Keratinocyte (primary cell): ENCODE measurements around the gene FSTL1. TPM values are rescaled to one million over a fixed set of nuclear protein-coding genes. Genes with fewer than 3 reads are reported as not detected.

Experiments
- DNase-seq: peaks from one replicate; pipeline ENCODE4 v3.0.0-alpha.2; 2011; ENCODE audit warnings: low read depth, missing footprints, low spot score
- FAIRE-seq: peaks from 2 replicates; lab custom pipeline; 2011; peaks lifted over from hg19 to GRCh38; lab: Jason Lieb, UNC
- H2AFZ ChIP-seq: 2 replicates; pipeline ENCODE4 v1.6.0; 2012; ENCODE audit warnings: low read length, control low read depth, inconsistent platforms; ENCODE audit not compliant: control insufficient read depth
- H3K27ac ChIP-seq: 2 replicates; pipeline ENCODE4 v1.5.1; 2011; ENCODE audit warnings: low read length; ENCODE audit not compliant: control insufficient read depth, insufficient read depth
- H3K27me3 ChIP-seq: 3 replicates; pipeline ENCODE4 v1.6.0; 2011; ENCODE audit warnings: low read length; ENCODE audit not compliant: control insufficient read depth, insufficient read depth; ENCODE audit errors: extremely low read depth
- H3K36me3 ChIP-seq, 2 experiments: 2 replicates in 1 of 2; 3 replicates in 1 of 2; pipeline ENCODE4 v1.5.1; 2011; ENCODE audit warnings: low read length in 2 of 2, mild to moderate bottlenecking in 1 of 2; ENCODE audit not compliant: control insufficient read depth in 2 of 2, insufficient read depth in 2 of 2; ENCODE audit errors: extremely low read depth in 1 of 2
- H3K4me1 ChIP-seq: 3 replicates; pipeline ENCODE4 v1.5.1; 2011; ENCODE audit warnings: low read length; ENCODE audit not compliant: control insufficient read depth, insufficient read depth; ENCODE audit errors: extremely low read depth
- H3K4me2 ChIP-seq: 3 replicates; pipeline ENCODE4 v1.6.0; 2011; ENCODE audit warnings: low read depth, low read length; ENCODE audit not compliant: control insufficient read depth, insufficient read depth; ENCODE audit errors: extremely low read depth
- H3K4me3 ChIP-seq, 3 experiments: fragments of 200-600 bp in 1 of 3; sonication (generic) in 1 of 3; 2 replicates in 2 of 3; 3 replicates in 1 of 3; pipeline ENCODE4 v1.5.1; 2011 to 2016; ENCODE audit warnings: low read length in 3 of 3, mild to moderate bottlenecking in 3 of 3, control low read depth in 2 of 3, inconsistent platforms in 1 of 3, low read depth in 1 of 3, mixed read lengths in 1 of 3, mixed run types in 1 of 3, moderate library complexity in 1 of 3; ENCODE audit not compliant: control insufficient read depth in 2 of 3, insufficient read depth in 2 of 3; ENCODE audit errors: extremely low read depth in 1 of 3
- H3K79me2 ChIP-seq: 2 replicates; pipeline ENCODE4 v1.6.0; 2012; ENCODE audit warnings: low read length; ENCODE audit not compliant: control insufficient read depth, insufficient read depth
- H3K9ac ChIP-seq: 3 replicates; pipeline ENCODE4 v1.6.0; 2011; ENCODE audit warnings: low read length; ENCODE audit not compliant: control insufficient read depth, insufficient read depth; ENCODE audit errors: extremely low read depth
- H3K9me1 ChIP-seq: 3 replicates; pipeline ENCODE4 v1.6.0; 2011; ENCODE audit warnings: low read length; ENCODE audit not compliant: control insufficient read depth, insufficient read depth; ENCODE audit errors: extremely low read depth
- H3K9me3 ChIP-seq: 2 replicates; pipeline ENCODE4 v1.5.1; 2012; ENCODE audit warnings: low read depth, low read length; ENCODE audit not compliant: control insufficient read depth
- H4K20me1 ChIP-seq: 3 replicates; pipeline ENCODE4 v1.6.0; 2011; ENCODE audit warnings: low read length; ENCODE audit not compliant: control insufficient read depth, insufficient read depth; ENCODE audit errors: extremely low read depth
- CTCF ChIP-seq, 3 experiments: IDR thresholded peaks in 1 of 3; conservative IDR thresholded peaks in 1 of 3; optimal IDR thresholded peaks in 1 of 3; 2 replicates in 2 of 3; 3 replicates in 1 of 3; pipeline versions ENCODE3 to v1.5.1; 2011; ENCODE audit warnings: low read length in 3 of 3, mild to moderate bottlenecking in 3 of 3, moderate library complexity in 2 of 3, control low read depth in 1 of 3, inconsistent platforms in 1 of 3; ENCODE audit not compliant: insufficient read depth in 2 of 3; ENCODE audit errors: extremely low read depth in 1 of 3
- EZH2 ChIP-seq: IDR thresholded peaks from one replicate; pipeline ENCODE4 v1.6.1; 2012; ENCODE audit warnings: inconsistent platforms, mild to moderate bottlenecking, low read length, moderate library complexity
- dilution Hi-C: fragments of 300-500 bp; cut with MboI; formaldehyde crosslinking; loops from one replicate; pipeline ENCODE4 v1.7.0; 2020; ENCODE audit warnings: low sequenced_read_pairs; ENCODE audit not compliant: extremely low pct_ligation_motif_present
- polyA plus RNA-seq, 5 experiments: library from polyadenylated mRNA; depleted of rRNA in 3 of 5; stranded (reverse) in 3 of 5; stranded (forward) in 1 of 5; unstranded in 1 of 5; fragments of >200 nt; gene quantifications; 1 replicate in 1 of 5; 2 replicates in 3 of 5; 3 replicates in 1 of 5; pipeline versions ENCODE4 v1.2.1 to v1.2.3, GENCODE V29; 2011 to 2012; ENCODE audit warnings: missing spikeins in 2 of 5, low read depth in 1 of 5, low replicate concordance in 1 of 5

The FSTL1 gene
- polyA plus RNA-seq, 1 donor (not counting 4 experiments of a cell fraction or from before 2014, with no cell fraction given): 59.0 TPM

GRCh38 chr3:120357807-120358206, 93.0 kb downstream of the FSTL1 start:
- Histone ChIP-seq H3K4me1 (no peaks in the 10 kb centered on the region), H3K4me3 (no peak overlapping the region), H3K4me2 (no peak overlapping the region), H3K36me3 (no peaks in the 10 kb centered on the region), H3K9me3 (no peaks in the 10 kb centered on the region), H3K27me3 (no peaks in the 10 kb centered on the region), H3K79me2 (no peaks in the 10 kb centered on the region), H3K9me1 (no peaks in the 10 kb centered on the region), H4K20me1 (no peaks in the 10 kb centered on the region), H2AFZ (no peak overlapping the region), H3K9ac (no peak overlapping the region), H3K27ac (no peak overlapping the region)
- FAIRE-seq (no peak), DNase-seq (no peak)
- dilution Hi-C loops: no loop called here
- no peak for TF ChIP-seq CTCF (optimal IDR thresholded peaks at IDR 0.05 in 1 of 3, IDR thresholded peaks at IDR 0.05 in 1 of 3, conservative IDR thresholded peaks at IDR 0.05 in 1 of 3; ENCODE audit: extremely low read depth in 1 of 3, insufficient read depth in 2 of 3, low read length in 3 of 3)

GRCh38 chr3:120355486-120355885, 95.3 kb downstream of the FSTL1 start:
- H2AFZ ChIP-seq: no peak overlapping the region
- no peak overlapping the region for H3K4me3 ChIP-seq
- no peak overlapping the region for H3K9ac ChIP-seq
- H3K27ac ChIP-seq: no peak overlapping the region
- H3K79me2 ChIP-seq: no peaks in the 10 kb centered on the region
- dilution Hi-C loops: no loop called here
- DNase-seq (no peak), FAIRE-seq (no peak)
- no peaks in the 10 kb centered on the region for H3K9me1 ChIP-seq
- no peaks in the 10 kb centered on the region for H3K4me1 ChIP-seq
- no peak for TF ChIP-seq EZH2
- no peak for TF ChIP-seq CTCF (optimal IDR thresholded peaks at IDR 0.05 in 1 of 3, IDR thresholded peaks at IDR 0.05 in 1 of 3, conservative IDR thresholded peaks at IDR 0.05 in 1 of 3; ENCODE audit: extremely low read depth in 1 of 3, insufficient read depth in 2 of 3, low read length in 3 of 3)
- no peaks in the 10 kb centered on the region for H3K9me3 ChIP-seq
- H3K27me3 ChIP-seq: no peaks in the 10 kb centered on the region
- H4K20me1 ChIP-seq: no peaks in the 10 kb centered on the region
- no peaks in the 10 kb centered on the region for H3K36me3 ChIP-seq
- H3K4me2 ChIP-seq: no peak overlapping the region
